DMS79 (cell line): ENCODE data around the gene GNPTG.
A peak's percentile ranks its signal among the peaks of the same experiment; 100 is the strongest.
"Not testable (repeated sequence)": the region's sequence is repeated elsewhere in the genome, so short reads cannot be mapped to it uniquely, and the experiment has no call there.

Experiments used
- DNase-seq: peaks from one replicate; lab custom pipeline; 2025; lab: John Stamatoyannopoulos, UW

Gene GNPTG

GRCh38 chr16:1319041-1319440 is 32.7 kb upstream of the GNPTG start:
- DNase-seq, result no peak

- no peak for DNase-seq
Observed at GRCh38 chr16:1320097-1320496, 31.6 kb upstream of the GNPTG start.

GRCh38 chr16:1320658-1321240 is 31.0 kb upstream of the GNPTG start:
- no peak for DNase-seq

GRCh38 chr16:1322407-1322806 is 29.3 kb upstream of the GNPTG start:
- DNase-seq, result no peak

GRCh38 chr16:1323296-1324239 is 28.2 kb upstream of the GNPTG start:
- DNase-seq, result no peak

GRCh38 chr16:1324286-1324826 is 27.4 kb upstream of the GNPTG start:
- DNase-seq, result no peak

- no peak for DNase-seq
Observed at GRCh38 chr16:1325261-1325660, 26.5 kb upstream of the GNPTG start.

GRCh38 chr16:1325673-1326371 is 25.9 kb upstream of the GNPTG start:
- no peak for DNase-seq

- DNase-seq, result no peak
Observed at GRCh38 chr16:1326391-1326790, 25.3 kb upstream of the GNPTG start.

- DNase-seq, result no peak
Observed at GRCh38 chr16:1326946-1327618, 24.6 kb upstream of the GNPTG start.

GRCh38 chr16:1327619-1327947 is 24.1 kb upstream of the GNPTG start:
- no peak for DNase-seq

GRCh38 chr16:1328136-1328535 is 23.6 kb upstream of the GNPTG start:
- not testable (repeated sequence) for DNase-seq

- not testable (repeated sequence) for DNase-seq
Observed at GRCh38 chr16:1328961-1329360, 22.8 kb upstream of the GNPTG start.

- no peak for DNase-seq
Observed at GRCh38 chr16:1330260-1330914, 21.3 kb upstream of the GNPTG start.

- no peak for DNase-seq
Observed at GRCh38 chr16:1330931-1331711, 20.6 kb upstream of the GNPTG start.

- peak; percentile 15 for DNase-seq
Observed at GRCh38 chr16:1331712-1332617, 19.8 kb upstream of the GNPTG start.

GRCh38 chr16:1332618-1333148 is 19.0 kb upstream of the GNPTG start:
- no peak for DNase-seq

- no peak for DNase-seq
Observed at GRCh38 chr16:1333149-1333812, 18.4 kb upstream of the GNPTG start, which contains the start of gene BAIAP3. Gene BAIAP3, plus strand, starts transcription at chr16:1333645. Its CDS starts 4,905 bp downstream, at chr16:1338550.
